DMS153 treated with DMSO at 0.1 percent for 48 hours (cell line): ENCODE measurements around the gene ASTN2.
"Not testable (repeated sequence)": the region's sequence is repeated elsewhere in the genome, so short reads cannot be mapped to it uniquely, and the experiment has no call there.

Experiments
- DNase-seq: peaks from one replicate; lab custom pipeline; 2025; ENCODE audit not compliant: unreplicated experiment; lab: John Stamatoyannopoulos, UW

The ASTN2 gene

GRCh38 chr9:116716438-116716837, 698.4 kb downstream of the ASTN2 start:
- no peak for DNase-seq

GRCh38 chr9:116715751-116716150, 699.1 kb downstream of the ASTN2 start:
- no peak for DNase-seq

- peak; percentile 21 for DNase-seq
Measured at GRCh38 chr9:116713271-116713670, 701.6 kb downstream of the ASTN2 start.

- no peak for DNase-seq
Measured at GRCh38 chr9:116712781-116713180, 702.1 kb downstream of the ASTN2 start.

GRCh38 chr9:116706310-116707290, 708.3 kb downstream of the ASTN2 start:
- DNase-seq = no peak

- no peak for DNase-seq
Measured at GRCh38 chr9:116705531-116705930, 709.3 kb downstream of the ASTN2 start.

- no peak for DNase-seq
Measured at GRCh38 chr9:116704470-116704869, 710.4 kb downstream of the ASTN2 start.

GRCh38 chr9:116703634-116704033, 711.2 kb downstream of the ASTN2 start:
- DNase-seq = no peak

- no peak for DNase-seq
Measured at GRCh38 chr9:116701940-116702642, 712.8 kb downstream of the ASTN2 start.

- no peak for DNase-seq
Measured at GRCh38 chr9:116700882-116701865, 713.7 kb downstream of the ASTN2 start.

GRCh38 chr9:116700279-116700678, 714.6 kb downstream of the ASTN2 start:
- no peak for DNase-seq

GRCh38 chr9:116697887-116698286, 717.0 kb downstream of the ASTN2 start:
- DNase-seq = no peak

- no peak for DNase-seq
Measured at GRCh38 chr9:116697362-116697761, 717.5 kb downstream of the ASTN2 start.

- DNase-seq = no peak
Measured at GRCh38 chr9:116695438-116695837, 719.4 kb downstream of the ASTN2 start.

- no peak for DNase-seq
Measured at GRCh38 chr9:116694785-116695291, 720.0 kb downstream of the ASTN2 start.

- no peak for DNase-seq
Measured at GRCh38 chr9:116693233-116693731, 721.6 kb downstream of the ASTN2 start.

GRCh38 chr9:116692616-116693015, 722.2 kb downstream of the ASTN2 start:
- no peak for DNase-seq

GRCh38 chr9:116691607-116692006, 723.2 kb downstream of the ASTN2 start:
- DNase-seq = no peak

GRCh38 chr9:116690805-116691204, 724.1 kb downstream of the ASTN2 start:
- not testable (repeated sequence) for DNase-seq

- no peak for DNase-seq
Measured at GRCh38 chr9:116689486-116690032, 725.3 kb downstream of the ASTN2 start.
